Fibroblast of lung (primary cell): ENCODE data around the gene MLIP. TPM values are rescaled to one million over a fixed set of nuclear protein-coding genes. Genes with fewer than 3 reads are reported as not detected.
A peak's percentile ranks its signal among the peaks of the same experiment; 100 is the strongest.

Experiments used
- DNase-seq, 2 donors: peaks; one replicate each; pipeline versions ENCODE4 v3.0.0 to v3.0.0-alpha.2; 2010; ENCODE audit warnings: low read depth in 2 of 2
- H2AFZ ChIP-seq: 2 replicates; pipeline ENCODE4 v1.5.1; 2012; ENCODE audit warnings: low read length, control low read depth, inconsistent platforms
- H3K27ac ChIP-seq: 2 replicates; pipeline ENCODE4 v1.5.1; 2011; ENCODE audit warnings: low read length, control low read depth; ENCODE audit not compliant: insufficient read depth
- H3K27me3 ChIP-seq: 2 replicates; pipeline ENCODE4 v1.5.1; 2011; ENCODE audit warnings: mild to moderate bottlenecking, low read length; ENCODE audit not compliant: control insufficient read depth, insufficient read depth
- H3K36me3 ChIP-seq: 2 replicates; pipeline ENCODE4 v1.5.1; 2011; ENCODE audit warnings: low read length; ENCODE audit not compliant: control insufficient read depth, insufficient read depth
- H3K4me1 ChIP-seq: 2 replicates; pipeline ENCODE4 v1.5.1; 2011; ENCODE audit warnings: low read length; ENCODE audit not compliant: control insufficient read depth, insufficient read depth; ENCODE audit errors: extremely low read depth
- H3K4me2 ChIP-seq: 2 replicates; pipeline ENCODE4 v1.5.1; 2011; ENCODE audit warnings: low read length, control low read depth; ENCODE audit not compliant: insufficient read depth; ENCODE audit errors: extremely low read depth
- H3K4me3 ChIP-seq, 4 experiments: fragments of 200-600 bp in 1 of 4; sonication (generic) in 1 of 4; replicated peaks in 1 of 4; 2 replicates each; pipeline ENCODE4 v1.5.1; 2011 to 2016; ENCODE audit warnings: low read length in 4 of 4, low read depth in 3 of 4, mild to moderate bottlenecking in 3 of 4, control low read depth in 2 of 4, inconsistent platforms in 1 of 4, mixed read lengths in 1 of 4; ENCODE audit not compliant: insufficient read depth in 1 of 4; ENCODE audit errors: control extremely low read depth in 1 of 4
- H3K79me2 ChIP-seq: 2 replicates; pipeline ENCODE4 v1.5.1; 2012; ENCODE audit warnings: mild to moderate bottlenecking, low read length, inconsistent platforms; ENCODE audit not compliant: control insufficient read depth, insufficient read depth
- H3K9ac ChIP-seq: 2 replicates; pipeline ENCODE4 v1.5.1; 2011; ENCODE audit warnings: mild to moderate bottlenecking, low read length, control low read depth; ENCODE audit not compliant: insufficient read depth
- H3K9me3 ChIP-seq: 2 replicates; pipeline ENCODE4 v1.5.1; 2012; ENCODE audit warnings: low read depth, low read length; ENCODE audit not compliant: control insufficient read depth, insufficient read depth
- H4K20me1 ChIP-seq: 2 replicates; pipeline ENCODE4 v1.5.1; 2011; ENCODE audit warnings: low read length; ENCODE audit not compliant: control insufficient read depth, insufficient read depth; ENCODE audit errors: extremely low read depth
- CTCF ChIP-seq, 2 donors: IDR thresholded peaks in 1 of 2; conservative IDR thresholded peaks in 1 of 2; 1 replicate in 1 of 2; 2 replicates in 1 of 2; pipeline ENCODE4 v1.5.1; 2011 to 2012; ENCODE audit warnings: low read length in 2 of 2, control low read depth in 1 of 2, inconsistent platforms in 1 of 2, low read depth in 1 of 2, mild to moderate bottlenecking in 1 of 2
- EZH2 ChIP-seq: IDR thresholded peaks from 2 replicates; pipeline ENCODE4 v1.5.1; 2012; ENCODE audit warnings: low read length, control low read depth, mild to moderate bottlenecking; ENCODE audit errors: missing control alignments
- polyA plus RNA-seq, 2 donors: library from polyadenylated mRNA; depleted of rRNA in 1 of 2; stranded (reverse) in 1 of 2; unstranded in 1 of 2; fragments of >200 nt; gene quantifications; 2 replicates each; pipeline ENCODE4 v1.2.1, GENCODE V29; 2011 to 2012; ENCODE audit warnings: missing spikeins in 1 of 2
- total RNA-seq: library from RNA; depleted of rRNA; stranded (reverse); fragments of >200 nt; gene quantifications from 2 replicates; pipeline ENCODE4 v1.2.1, GENCODE V29; 2014

MLIP gene
- total and polyA plus RNA-seq, 2 donors (not counting 1 experiment from before 2014, with no cell fraction given), result 0.07 TPM; not detected in 1

DNA sequence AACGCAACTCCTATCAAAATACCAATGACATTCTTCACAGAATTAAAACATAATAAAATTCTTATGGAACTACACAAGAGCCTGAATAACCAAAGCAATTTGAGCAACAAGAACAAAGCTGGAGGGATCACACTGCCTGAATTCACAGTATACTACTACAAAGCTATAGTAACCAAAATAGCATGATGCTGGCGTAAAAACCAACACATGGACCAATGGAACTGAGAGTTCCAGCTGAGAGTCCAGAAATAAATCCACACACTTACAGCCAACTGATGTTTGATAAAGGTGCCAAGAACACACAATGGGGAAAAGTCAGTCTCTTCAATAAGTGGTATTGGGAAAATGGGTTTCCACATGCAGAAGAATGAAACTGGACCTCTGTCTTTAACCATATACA lies 6.9 kb downstream of the MLIP start:
- Histone ChIP-seq H3K4me2 (no peak overlapping the region), H4K20me1 (no peaks in the 10 kb centered on the region), H3K9ac (no peak overlapping the region), H3K4me1 (no peaks in the 10 kb centered on the region), H3K4me3 (no peak overlapping the region), H3K79me2 (no peaks in the 10 kb centered on the region), H2AFZ (no peak overlapping the region), H3K27me3 (no peaks in the 10 kb centered on the region), H3K27ac (no peak overlapping the region), H3K9me3 (no peaks in the 10 kb centered on the region), H3K36me3 (no peaks in the 10 kb centered on the region)
- no peak for DNase-seq
- TF ChIP-seq CTCF (conservative IDR thresholded peaks at IDR 0.05 in 1 of 2, IDR thresholded peaks at IDR 0.05 in 1 of 2; ENCODE audit: low read depth in 1 of 2, low read length in 2 of 2), result no peak
- no peak for TF ChIP-seq EZH2

DNA sequence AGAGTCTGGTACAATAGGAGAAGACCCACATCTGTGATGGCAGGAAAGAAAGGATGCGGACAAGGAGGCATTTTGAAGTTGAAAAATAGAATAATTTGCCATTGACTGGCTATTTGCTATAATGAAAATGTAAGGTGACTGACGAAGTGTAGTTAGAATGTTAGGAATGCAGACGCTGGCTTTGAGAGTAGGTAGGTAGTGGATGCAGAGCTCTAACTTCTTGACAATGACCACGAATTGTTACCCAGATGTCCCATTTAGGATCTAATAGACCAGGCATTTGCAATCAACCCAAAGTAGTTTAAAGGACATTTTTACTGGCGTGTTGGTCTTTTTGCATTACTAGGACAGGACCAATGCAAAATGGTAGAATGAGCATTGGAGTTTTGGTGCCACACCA lies 14.2 kb downstream of the MLIP start:
- H3K4me3 ChIP-seq, result no peak overlapping the region
- H4K20me1 ChIP-seq, result no peaks in the 10 kb centered on the region
- no peak overlapping the region for H2AFZ ChIP-seq
- no peak overlapping the region for H3K4me2 ChIP-seq
- no peak overlapping the region for H3K27ac ChIP-seq
- H3K27me3 ChIP-seq, result no peaks in the 10 kb centered on the region
- no peak overlapping the region for H3K9ac ChIP-seq
- H3K79me2 ChIP-seq, result no peaks in the 10 kb centered on the region
- no peak for DNase-seq
- no peaks in the 10 kb centered on the region for H3K9me3 ChIP-seq
- no peaks in the 10 kb centered on the region for H3K4me1 ChIP-seq
- no peaks in the 10 kb centered on the region for H3K36me3 ChIP-seq
- TF ChIP-seq CTCF (conservative IDR thresholded peaks at IDR 0.05 in 1 of 2, IDR thresholded peaks at IDR 0.05 in 1 of 2; ENCODE audit: low read depth in 1 of 2, low read length in 2 of 2), result no peak
- no peak for TF ChIP-seq EZH2

- H3K4me2 ChIP-seq, result no peak overlapping the region
- no peak overlapping the region for H3K4me3 ChIP-seq
- H3K27me3 ChIP-seq, result no peaks in the 10 kb centered on the region
- no peak overlapping the region for H3K9ac ChIP-seq
- DNase-seq, result peak in 1 of 2 donors; percentile 5
- TF ChIP-seq EZH2 (no peak), CTCF (conservative IDR thresholded peaks at IDR 0.05 in 1 of 2, IDR thresholded peaks at IDR 0.05 in 1 of 2; ENCODE audit: low read depth in 1 of 2, low read length in 2 of 2) (no peak)
- no peaks in the 10 kb centered on the region for H4K20me1 ChIP-seq
- no peaks in the 10 kb centered on the region for H3K4me1 ChIP-seq
- H2AFZ ChIP-seq, result no peak overlapping the region
- no peaks in the 10 kb centered on the region for H3K79me2 ChIP-seq
- no peaks in the 10 kb centered on the region for H3K9me3 ChIP-seq
- H3K36me3 ChIP-seq, result no peaks in the 10 kb centered on the region
- no peak overlapping the region for H3K27ac ChIP-seq
Observed at GRCh38 chr6:54130179-54130578, 18.9 kb downstream of the MLIP start.
